Smooth muscle cell (in vitro differentiated cells): ENCODE results near the gene SUN5. TPM values are rescaled to one million over a fixed set of nuclear protein-coding genes. Genes with fewer than 3 reads are reported as not detected.
A peak's percentile ranks its signal among the peaks of the same experiment; 100 is the strongest.

Experiments
- DNase-seq: peaks from one replicate; lab custom pipeline; 2025; ENCODE audit not compliant: unreplicated experiment; lab: John Stamatoyannopoulos, UW
- H2AFZ ChIP-seq: fragments of 200-600 bp; sonication (generic); 2 replicates; pipeline ENCODE4 v1.6.0; 2016; ENCODE audit warnings: antibody characterized with exemption, low read depth, mild to moderate bottlenecking
- H3F3A ChIP-seq: fragments of 200-600 bp; sonication (generic); 2 replicates; pipeline ENCODE4 v1.6.0; 2017; ENCODE audit warnings: antibody characterized with exemption, low read depth
- H3K27ac ChIP-seq: fragments of 200-600 bp; sonication (generic); 2 replicates; pipeline ENCODE4 v1.5.1; 2016; ENCODE audit warnings: low read depth, mild to moderate bottlenecking
- H3K27me3 ChIP-seq: fragments of 200-600 bp; sonication (generic); 2 replicates; pipeline ENCODE4 v1.6.1; 2016; ENCODE audit warnings: low read depth, mild to moderate bottlenecking
- H3K36me3 ChIP-seq: fragments of 200-600 bp; sonication (generic); 2 replicates; pipeline ENCODE4 v1.5.1; 2016; ENCODE audit warnings: low read depth
- H3K4me1 ChIP-seq: fragments of 200-600 bp; sonication (generic); 2 replicates; pipeline ENCODE4 v1.5.1; 2016; ENCODE audit warnings: low read depth
- H3K4me2 ChIP-seq: fragments of 200-600 bp; sonication (generic); 2 replicates; pipeline ENCODE4 v1.6.0; 2016; ENCODE audit warnings: mild to moderate bottlenecking
- H3K4me3 ChIP-seq: fragments of 200-600 bp; sonication (generic); 2 replicates; pipeline ENCODE4 v1.5.1; 2016; ENCODE audit warnings: mild to moderate bottlenecking
- H3K79me2 ChIP-seq: fragments of 200-600 bp; sonication (generic); 2 replicates; pipeline ENCODE4 v1.6.0; 2016; ENCODE audit warnings: low read depth, mild to moderate bottlenecking
- H3K9ac ChIP-seq: fragments of 200-600 bp; sonication (generic); 2 replicates; pipeline ENCODE4 v1.6.0; 2016; ENCODE audit warnings: low read depth
- H3K9me3 ChIP-seq: fragments of 200-600 bp; sonication (generic); replicated peaks from 2 replicates; pipeline ENCODE4 v1.5.1; 2016; ENCODE audit warnings: low read depth
- H4K20me1 ChIP-seq: fragments of 200-600 bp; sonication (generic); 2 replicates; pipeline ENCODE4 v1.6.0; 2016; ENCODE audit warnings: low read depth
- CTCF ChIP-seq: fragments of 200-600 bp; sonication (generic); IDR thresholded peaks from 2 replicates; pipeline ENCODE4 v1.5.1; 2017; ENCODE audit warnings: borderline replicate concordance, mild to moderate bottlenecking, antibody characterized with exemption; ENCODE audit not compliant: insufficient read depth, poor library complexity, severe bottlenecking
- WGBS: methylation state at CpG from one replicate; pipeline ENCODE4 v1.1.7; 2016; ENCODE audit warnings: low lambda C conversion rate; 5-methylcytosine and 5-hydroxymethylcytosine counted together
- polyA plus RNA-seq: library from polyadenylated mRNA; unstranded; fragments of >200 nt; fragmentation: Nextera tagmentation; extraction: Ambion mirVana; gene quantifications from 2 replicates; pipeline ENCODE4 v1.2.1, GENCODE V29; 2016
- total RNA-seq: library from RNA; depleted of rRNA; stranded (reverse); fragments of >200 nt; gene quantifications from 2 replicates; pipeline ENCODE4 v1.2.3, GENCODE V29; 2014

SUN5 gene
- total and polyA plus RNA-seq, 2 experiments from 2014 or later = not detected

- Histone ChIP-seq H3K9ac (no peak overlapping the region), H3K36me3 (no peaks in the 10 kb centered on the region), H3K79me2 (no peaks in the 10 kb centered on the region), H3K4me3 (no peak overlapping the region), H3K9me3 (no peaks in the 10 kb centered on the region), H3K4me2 (no peak overlapping the region), H3F3A (no peaks in the 10 kb centered on the region), H2AFZ (no peak overlapping the region), H3K4me1 (peaks cover 11% of the 10 kb centered on the region), H4K20me1 (no peaks in the 10 kb centered on the region), H3K27ac (no peak overlapping the region), H3K27me3 (no peaks in the 10 kb centered on the region)
- DNase-seq = no peak
- TF ChIP-seq CTCF = no peak
- WGBS = 95% methylated on average over 10 of the region's 10 CpGs
These were observed 31.0 kb downstream of the SUN5 start for GRCh38 chr20:32973077-32973717.

- Histone ChIP-seq H3K4me2 (peak overlapping the region; percentile 57), H3K4me1 (peaks cover 11% of the 10 kb centered on the region), H3K9ac (no peak overlapping the region), H3K36me3 (no peaks in the 10 kb centered on the region), H3K4me3 (no peak overlapping the region), H3K27ac (no peak overlapping the region), H3K79me2 (no peaks in the 10 kb centered on the region), H4K20me1 (no peaks in the 10 kb centered on the region), H2AFZ (peak overlapping the region; percentile 96), H3F3A (no peaks in the 10 kb centered on the region), H3K27me3 (no peaks in the 10 kb centered on the region), H3K9me3 (no peaks in the 10 kb centered on the region)
- WGBS = 82% methylated on average over 13 of the region's 13 CpGs
- no peak for TF ChIP-seq CTCF
- DNase-seq = no peak
These were observed 31.8 kb downstream of the SUN5 start for GRCh38 chr20:32972181-32973076.

- H3K4me3 ChIP-seq = no peak overlapping the region
- H3F3A ChIP-seq = no peaks in the 10 kb centered on the region
- no peaks in the 10 kb centered on the region for H3K27me3 ChIP-seq
- no peaks in the 10 kb centered on the region for H3K36me3 ChIP-seq
- peak overlapping the region; percentile 13 for H3K27ac ChIP-seq
- no peak for TF ChIP-seq CTCF
- peaks cover 11% of the 10 kb centered on the region for H3K4me1 ChIP-seq
- no peaks in the 10 kb centered on the region for H4K20me1 ChIP-seq
- no peak for DNase-seq
- H3K9ac ChIP-seq = no peak overlapping the region
- peak overlapping the region; percentile 96 for H2AFZ ChIP-seq
- WGBS = 51% methylated on average over 6 of the region's 6 CpGs
- no peaks in the 10 kb centered on the region for H3K79me2 ChIP-seq
- peak overlapping the region; percentile 57 for H3K4me2 ChIP-seq
- H3K9me3 ChIP-seq = no peaks in the 10 kb centered on the region
These were observed 32.5 kb downstream of the SUN5 start for GRCh38 chr20:32971703-32972161.
